Vagina (tissue), 2 donors: ENCODE results near the gene SLC25A12. TPM values are rescaled to one million over a fixed set of nuclear protein-coding genes. Genes with fewer than 3 reads are reported as not detected.
A peak's percentile ranks its signal among the peaks of the same experiment; 100 is the strongest.

Source experiments
- DNase-seq, 2 donors: peaks; one replicate each; pipeline ENCODE4 v3.0.0-alpha.2; 2017; ENCODE audit errors: extremely low spot score in 2 of 2
- H3K27ac ChIP-seq: fragments of 200-600 bp; sonication (generic); one replicate; pipeline ENCODE4 v1.5.1; 2019
- H3K27me3 ChIP-seq: fragments of 200-600 bp; sonication (generic); one replicate; pipeline ENCODE4 v1.5.1; 2019
- H3K36me3 ChIP-seq, 2 donors: fragments of 200-600 bp; sonication (generic); one replicate each; pipeline ENCODE4 v1.5.1; 2017 to 2019
- H3K4me1 ChIP-seq: fragments of 200-600 bp; sonication (generic); one replicate; pipeline ENCODE4 v1.5.1; 2019
- H3K4me3 ChIP-seq, 2 donors: fragments of 200-600 bp; sonication (generic); 1 replicate in 1 of 2; 2 replicates in 1 of 2; pipeline ENCODE4 v1.5.1; 2016 to 2019
- H3K9me3 ChIP-seq: fragments of 200-600 bp; sonication (generic); one replicate; pipeline ENCODE4 v1.5.1; 2019
- CTCF ChIP-seq, 3 experiments: fragments of 450-650 bp in 2 of 3; fragments of 200-600 bp in 1 of 3; sonication (generic) in 1 of 3; IDR thresholded peaks; one replicate each; pipeline ENCODE4 v1.5.1; 2017 to 2019; ENCODE audit warnings: antibody characterized with exemption in 3 of 3, mild to moderate bottlenecking in 2 of 3, moderate library complexity in 2 of 3
- POLR2A ChIP-seq, 2 donors: fragments of 450-650 bp; IDR thresholded peaks; one replicate each; pipeline ENCODE4 v1.6.1; 2017; ENCODE audit warnings: antibody characterized with exemption in 2 of 2, mild to moderate bottlenecking in 2 of 2, moderate library complexity in 2 of 2
- POLR2AphosphoS5 ChIP-seq, 2 donors: sonication (generic); formaldehyde crosslinking; IDR thresholded peaks; one replicate each; pipeline ENCODE4 v1.9.0; 2017; ENCODE audit warnings: antibody characterized with exemption in 2 of 2, mild to moderate bottlenecking in 2 of 2, low read depth in 1 of 2; ENCODE audit not compliant: insufficient read depth in 1 of 2
- intact Hi-C: fragments of 100-400 bp; cut with DNase I; formaldehyde crosslinking; loops from one replicate; pipeline ENCODE4 v1.15.1; 2023
- total RNA-seq: library from RNA; depleted of rRNA; stranded (reverse); fragments of >200 nt; gene quantifications from one replicate; pipeline ENCODE4 v1.2.3, GENCODE V29; 2016

SLC25A12 gene
- total RNA-seq, result 26.0 TPM

GRCh38 chr2:171893824-171894611, at the start of gene SLC25A12:
SLC25A12 (minus strand) TSS chr2:171894244; CDS start chr2:171894214, 30 bp downstream.
- Histone ChIP-seq H3K4me1 (peaks cover 21% of the 10 kb centered on the region), H3K4me3 (peak within 1 kb of the TSS; percentile 67 to 81), H3K27me3 (no peaks in the 10 kb centered on the region), H3K9me3 (no peaks in the 10 kb centered on the region), H3K36me3 (peaks cover 0 to 4% of the 10 kb centered on the region in 2 donors), H3K27ac (peak within 1 kb of the TSS; percentile 71)
- no peak for DNase-seq
- intact Hi-C loops, result no loop called here
- TF ChIP-seq POLR2A (IDR thresholded peaks at IDR 0.05) (peak in 1 of 2 donors; percentile 13), POLR2AphosphoS5 (IDR thresholded peaks at IDR 0.05; ENCODE audit: insufficient read depth in 1 of 2, low read depth in 1 of 2) (peak in 1 of 2 donors; percentile 47), CTCF (IDR thresholded peaks at IDR 0.05) (no peak)

- Histone ChIP-seq H3K4me3 (no peak overlapping the region), H3K27me3 (no peaks in the 10 kb centered on the region), H3K36me3 (no peaks in the 10 kb centered on the region), H3K27ac (no peak overlapping the region), H3K9me3 (no peaks in the 10 kb centered on the region), H3K4me1 (no peaks in the 10 kb centered on the region)
- TF ChIP-seq POLR2A (IDR thresholded peaks at IDR 0.05) (no peak), POLR2AphosphoS5 (IDR thresholded peaks at IDR 0.05; ENCODE audit: insufficient read depth in 1 of 2, low read depth in 1 of 2) (no peak), CTCF (IDR thresholded peaks at IDR 0.05) (no peak)
- intact Hi-C loops, result no loop called here
- DNase-seq, result no peak
These were observed 47.3 kb upstream of the SLC25A12 start for GRCh38 chr2:171941316-171941699.

GRCh38 chr2:171939743-171940071, 45.7 kb upstream of the SLC25A12 start:
- no peak overlapping the region for H3K27ac ChIP-seq
- H3K36me3 ChIP-seq, result no peaks in the 10 kb centered on the region
- intact Hi-C loops, result no loop called here
- H3K9me3 ChIP-seq, result no peaks in the 10 kb centered on the region
- no peaks in the 10 kb centered on the region for H3K4me1 ChIP-seq
- no peak for DNase-seq
- H3K27me3 ChIP-seq, result no peaks in the 10 kb centered on the region
- H3K4me3 ChIP-seq, result no peak overlapping the region
- TF ChIP-seq POLR2AphosphoS5 (IDR thresholded peaks at IDR 0.05; ENCODE audit: insufficient read depth in 1 of 2, low read depth in 1 of 2) (no peak), POLR2A (IDR thresholded peaks at IDR 0.05) (no peak), CTCF (IDR thresholded peaks at IDR 0.05) (no peak)

- Histone ChIP-seq H3K9me3 (no peaks in the 10 kb centered on the region), H3K4me3 (no peak overlapping the region), H3K36me3 (no peaks in the 10 kb centered on the region), H3K27me3 (no peaks in the 10 kb centered on the region), H3K27ac (no peak overlapping the region), H3K4me1 (no peaks in the 10 kb centered on the region)
- TF ChIP-seq POLR2A (IDR thresholded peaks at IDR 0.05), result no peak
- TF ChIP-seq CTCF (IDR thresholded peaks at IDR 0.05), result no peak
- TF ChIP-seq POLR2AphosphoS5 (IDR thresholded peaks at IDR 0.05; ENCODE audit: insufficient read depth in 1 of 2, low read depth in 1 of 2), result no peak
- intact Hi-C loops, result no loop called here
- DNase-seq, result no peak
These were observed 45.2 kb upstream of the SLC25A12 start for GRCh38 chr2:171939058-171939742.

- Histone ChIP-seq H3K27me3 (no peaks in the 10 kb centered on the region), H3K27ac (no peak overlapping the region), H3K4me3 (no peak overlapping the region), H3K9me3 (no peaks in the 10 kb centered on the region), H3K36me3 (no peaks in the 10 kb centered on the region), H3K4me1 (no peaks in the 10 kb centered on the region)
- intact Hi-C loops, result no loop called here
- DNase-seq, result no peak
- TF ChIP-seq CTCF (IDR thresholded peaks at IDR 0.05) (no peak), POLR2AphosphoS5 (IDR thresholded peaks at IDR 0.05; ENCODE audit: insufficient read depth in 1 of 2, low read depth in 1 of 2) (no peak), POLR2A (IDR thresholded peaks at IDR 0.05) (no peak)
These were observed 36.3 kb upstream of the SLC25A12 start for GRCh38 chr2:171930385-171930784.
